GM12878 (cell line): ENCODE measurements around the gene TXNRD1. TPM values are rescaled to one million over a fixed set of nuclear protein-coding genes. Genes with fewer than 3 reads are reported as not detected.

Experiments
- ATAC-seq: fragments of 200-7000 bp; cut with Tn5 transposase; 3 replicates; pipeline ENCODE4 v1.9.1; 2020; ENCODE audit warnings: mild to moderate bottlenecking, moderate library complexity
- BruUV-seq: library from RNA; stranded (reverse); fragments of 400-500 nt; replicated peaks from 2 replicates; lab custom pipeline; 2021; lab: Mats Ljungman, UMichigan
- CTCF ChIA-PET: fragments of 300-600 bp; sonication (Branson Sonifier 250); formaldehyde crosslinking; extraction: SDS; loops from one replicate; lab custom pipeline; 2021; ENCODE audit warnings: inconsistent platforms; lab: Yijun Ruan, JAX
- POLR2A ChIA-PET: fragments of 350-600 bp; formaldehyde crosslinking; extraction: SDS; loops from one replicate; lab custom pipeline; 2021; ENCODE audit warnings: inconsistent platforms; lab: Charles Lee
- RAD21 ChIA-PET: fragments of 300-600 bp; sonication (Branson Sonifier 250); formaldehyde crosslinking; loops from one replicate; lab custom pipeline; 2023; ENCODE audit warnings: antibody characterized with exemption; ENCODE audit not compliant: unreplicated experiment; lab: Charles Lee
- SMC1A ChIA-PET: fragments of 300-600 bp; sonication (Branson Sonifier 250); formaldehyde crosslinking; loops from one replicate; lab custom pipeline; 2023; ENCODE audit not compliant: unreplicated experiment, uncharacterized antibody; lab: Charles Lee
- DNase-seq: peaks from one replicate; pipeline ENCODE4 v3.0.0-alpha.2; 2011; ENCODE audit warnings: low read depth, low spot score
- FAIRE-seq: peaks from 3 replicates; lab custom pipeline; 2011; peaks lifted over from hg19 to GRCh38; lab: Jason Lieb, UNC
- H2AFZ ChIP-seq: 2 replicates; pipeline ENCODE4 v1.6.0; 2011; ENCODE audit warnings: low read depth, low read length, control low read depth; ENCODE audit not compliant: control insufficient read depth
- H3K27ac ChIP-seq: 2 replicates; pipeline ENCODE4 v1.5.1; 2011; ENCODE audit warnings: control low read depth; ENCODE audit not compliant: control insufficient read depth, insufficient read depth
- H3K27me3 ChIP-seq, 2 experiments: replicated peaks in 1 of 2; 2 replicates each; pipeline versions ENCODE4 v1.6.0 to v1.6.1; 2011; ENCODE audit warnings: low read length in 1 of 2; ENCODE audit not compliant: control insufficient read depth in 2 of 2, insufficient read depth in 2 of 2
- H3K36me3 ChIP-seq, 2 experiments: 2 replicates each; pipeline ENCODE4 v1.5.1; 2011; ENCODE audit warnings: low read length in 1 of 2; ENCODE audit not compliant: control insufficient read depth in 2 of 2, insufficient read depth in 2 of 2
- H3K4me1 ChIP-seq: 2 replicates; pipeline ENCODE4 v1.6.1; 2011; ENCODE audit warnings: mild to moderate bottlenecking, low read length, moderate library complexity, mixed read lengths; ENCODE audit not compliant: control insufficient read depth, insufficient read depth
- H3K4me2 ChIP-seq: 2 replicates; pipeline ENCODE4 v1.6.0; 2011; ENCODE audit warnings: control low read depth; ENCODE audit not compliant: control insufficient read depth, insufficient read depth
- H3K4me3 ChIP-seq: fragments of 200-600 bp; sonication (generic); 2 replicates; pipeline ENCODE4 v1.5.1; 2016
- H3K79me2 ChIP-seq: 2 replicates; pipeline ENCODE4 v1.6.0; 2011; ENCODE audit warnings: low read length; ENCODE audit not compliant: control insufficient read depth, insufficient read depth
- H3K9ac ChIP-seq: 2 replicates; pipeline ENCODE4 v1.8.0; 2011; ENCODE audit warnings: low read length, control low read depth, mixed read lengths; ENCODE audit not compliant: control insufficient read depth, insufficient read depth
- H3K9me3 ChIP-seq: replicated peaks from 3 replicates; pipeline ENCODE4 v1.5.1; 2011; ENCODE audit warnings: mild to moderate bottlenecking, low read length; ENCODE audit not compliant: control insufficient read depth, insufficient read depth
- H4K20me1 ChIP-seq: 2 replicates; pipeline ENCODE4 v1.6.0; 2011; ENCODE audit not compliant: control insufficient read depth, insufficient read depth
- CHD1 ChIP-seq: IDR thresholded peaks from 2 replicates; pipeline ENCODE4 v1.6.1; 2012; ENCODE audit warnings: low read depth, low read length, improper control_type of control experiment
- DPF2 ChIP-seq: fragments of 450-650 bp; IDR thresholded peaks from 2 replicates; pipeline ENCODE4 v1.6.1; 2017; ENCODE audit warnings: mild to moderate bottlenecking
- HDAC2 ChIP-seq: fragments of 200-600 bp; sonication (generic); IDR thresholded peaks from 2 replicates; pipeline ENCODE4 v1.6.1; 2017
- KAT2A ChIP-seq: conservative IDR thresholded peaks from 2 replicates; pipeline ENCODE4 v1.6.1; 2011; ENCODE audit warnings: low read depth, low read length; ENCODE audit not compliant: control insufficient read depth
- KDM1A ChIP-seq: fragments of 200-600 bp; sonication (generic); IDR thresholded peaks from 2 replicates; pipeline ENCODE4 v1.6.1; 2016; ENCODE audit warnings: borderline replicate concordance
- NR2C1 ChIP-seq: fragments of 450-650 bp; IDR thresholded peaks from 2 replicates; pipeline ENCODE4 v1.6.1; 2017; ENCODE audit warnings: antibody characterized with exemption, mild to moderate bottlenecking, moderate library complexity
- PML ChIP-seq: IDR thresholded peaks from 2 replicates; pipeline ENCODE4 v1.6.1; 2012; ENCODE audit warnings: low read length, inconsistent platforms
- POLR2AphosphoS2 ChIP-seq: IDR thresholded peaks from 2 replicates; pipeline ENCODE4 v1.6.1; 2011; ENCODE audit warnings: low read depth, mild to moderate bottlenecking, low read length, improper control_type of control experiment, moderate library complexity
- POLR2AphosphoS5 ChIP-seq: IDR thresholded peaks from 2 replicates; pipeline ENCODE4 v1.6.1; 2011; ENCODE audit warnings: mild to moderate bottlenecking, low read length, inconsistent platforms
- RAD51 ChIP-seq: fragments of 450-650 bp; IDR thresholded peaks from 2 replicates; pipeline ENCODE4 v1.6.1; 2016; ENCODE audit warnings: moderate library complexity, mild to moderate bottlenecking, inconsistent platforms
- SMAD5 ChIP-seq: IDR thresholded peaks from 2 replicates; pipeline ENCODE4 v1.6.1; 2016; ENCODE audit warnings: antibody characterized with exemption, low read depth
- ZZZ3 ChIP-seq: IDR thresholded peaks from 2 replicates; pipeline ENCODE4 v1.6.1; 2011; ENCODE audit warnings: low read depth; ENCODE audit not compliant: control insufficient read depth, insufficient read length
- WGBS: methylation state at CpG from one replicate; pipeline ENCODE4 v1.1.6; 2016; ENCODE audit warnings: low lambda C conversion rate; ENCODE audit not compliant: insufficient replicate concordance, insufficient coverage; ENCODE audit errors: missing lambda C conversion rate; 5-methylcytosine and 5-hydroxymethylcytosine counted together
- in situ Hi-C: fragments of 300-500 bp; cut with MboI; formaldehyde crosslinking; loops from 9 replicates; pipeline ENCODE4 v1.14.3; 2018; ENCODE audit warnings: mixed read lengths
- intact Hi-C: fragments of 100-400 bp; cut with micrococcal nuclease; formaldehyde crosslinking; loops from one replicate; pipeline ENCODE4 v1.14.2; 2022; ENCODE audit not compliant: unreplicated experiment
- polyA plus RNA-seq, 11 experiments: library from polyadenylated mRNA; depleted of rRNA in 4 of 11; unstranded in 6 of 11; stranded (reverse) in 5 of 11; fragments of >200 nt; fragmentation: Nextera tagmentation in 4 of 11; fragmentation: Illumina TruSeq in 1 of 11; extraction: Ambion mirVana in 4 of 11; extraction: Trizol in 1 of 11; gene quantifications; 1 replicate in 1 of 11; 2 replicates in 10 of 11; pipeline versions ENCODE4 v1.2.1 to v1.2.3, GENCODE V29; 2011 to 2016; ENCODE audit warnings: inconsistent platforms in 2 of 11, missing spikeins in 2 of 11, low read depth in 1 of 11
- total RNA-seq, 4 experiments: library from RNA; depleted of rRNA in 3 of 4; stranded (reverse); fragments of >200 nt in 3 of 4; fragmentation: Illumina TruSeq in 1 of 4; extraction: Trizol in 1 of 4; gene quantifications; 2 replicates each; pipeline versions ENCODE4 v1.2.1 to v1.2.3, GENCODE V29; 2013 to 2021
- TF ChIP-seq, protein P1 (sequence below): IDR thresholded peaks from 2 replicates; pipeline ENCODE4 v1.6.1; 2011; ENCODE audit warnings: low read depth, low read length, improper control_type of control experiment, borderline replicate concordance
- TF ChIP-seq, protein P2 (sequence below): IDR thresholded peaks from 2 replicates; pipeline ENCODE4 v1.6.1; 2012; ENCODE audit warnings: improper control_type of control experiment, low read depth, low read length; ENCODE audit not compliant: insufficient replicate concordance
- TF ChIP-seq, protein P3 (sequence below): fragments of 450-650 bp; IDR thresholded peaks from 2 replicates; pipeline ENCODE4 v1.6.1; 2016; ENCODE audit warnings: mild to moderate bottlenecking
- TF ChIP-seq, protein P4 (sequence below): fragments of 450-650 bp; IDR thresholded peaks from 2 replicates; pipeline ENCODE4 v1.6.1; 2017; ENCODE audit warnings: borderline replicate concordance

Gene TXNRD1
- total and polyA plus RNA-seq, 10 of the 15 experiments (the other 5 are each of a cell fraction or from before 2014, with no cell fraction given) = 52.6 to 84.6 (median 67.8) TPM

DNA sequence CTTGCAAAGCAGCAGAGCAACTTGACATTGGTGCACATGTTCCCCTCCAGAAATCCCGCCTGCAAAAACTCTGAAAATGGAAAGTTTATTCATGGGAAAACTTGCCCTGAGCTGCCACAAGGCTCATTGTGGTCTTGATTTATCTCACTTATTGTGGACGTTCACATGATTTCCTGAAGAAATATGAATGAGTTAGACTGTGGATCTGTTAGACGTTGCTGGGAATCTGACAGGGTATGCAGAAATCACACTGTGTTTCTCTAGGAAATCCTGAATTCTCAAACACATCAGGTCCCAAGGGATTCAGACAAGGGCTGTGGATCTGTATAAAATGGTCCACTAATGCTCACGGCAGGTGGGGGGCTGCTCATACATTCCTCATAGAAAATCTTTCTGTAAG, 160.2 kb downstream of the TXNRD1 start:
- Histone ChIP-seq H3K79me2 (no peaks in the 10 kb centered on the region), H2AFZ (no peak overlapping the region), H4K20me1 (no peaks in the 10 kb centered on the region), H3K4me2 (no peak overlapping the region), H3K4me3 (no peak overlapping the region), H3K36me3 (no peaks in the 10 kb centered on the region), H3K27me3 (no peaks in the 10 kb centered on the region), H3K9me3 (no peaks in the 10 kb centered on the region), H3K27ac (no peak overlapping the region), H3K4me1 (no peaks in the 10 kb centered on the region), H3K9ac (no peak overlapping the region)
- FAIRE-seq = no peak
- no peak for DNase-seq
- 55% methylated on average over 4 of the region's 4 CpGs for WGBS
- no peak for ATAC-seq
- SMC1A ChIA-PET = interaction anchor here (0.7 to 1.2 kb wide), 3 partner anchors 82 to 679 kb away, joined by 3 read pairs; partner anchors contain the start of gene CHST11
- in situ Hi-C loops = no loop called here
- intact Hi-C loops = no loop called here
- POLR2A ChIA-PET = no interaction called here
- BruUV-seq = no TSS peak
- RAD21 ChIA-PET = interaction anchor here (1.0 kb wide), 1 partner anchor 677 kb away, joined by 4 read pairs; no protein-coding TSS in a partner anchor
- CTCF ChIA-PET = interaction anchor here (0.7 to 1.0 kb wide), 2 partner anchors 80 to 662 kb away, joined by 3 read pairs; no protein-coding TSS in a partner anchor
- TF ChIP-seq NR2C1 (no peak), DPF2 (no peak), POLR2AphosphoS5 (no peak), KAT2A (no peak), PML (no peak), RAD51 (no peak), POLR2AphosphoS2 (no peak), ZZZ3 (no peak), KDM1A (no peak), SMAD5 (no peak), CHD1 (no peak), HDAC2 (no peak)
- TF ChIP-seq, protein P1, sequence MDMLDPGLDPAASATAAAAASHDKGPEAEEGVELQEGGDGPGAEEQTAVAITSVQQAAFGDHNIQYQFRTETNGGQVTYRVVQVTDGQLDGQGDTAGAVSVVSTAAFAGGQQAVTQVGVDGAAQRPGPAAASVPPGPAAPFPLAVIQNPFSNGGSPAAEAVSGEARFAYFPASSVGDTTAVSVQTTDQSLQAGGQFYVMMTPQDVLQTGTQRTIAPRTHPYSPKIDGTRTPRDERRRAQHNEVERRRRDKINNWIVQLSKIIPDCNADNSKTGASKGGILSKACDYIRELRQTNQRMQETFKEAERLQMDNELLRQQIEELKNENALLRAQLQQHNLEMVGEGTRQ = no peak
- TF ChIP-seq, protein P2, sequence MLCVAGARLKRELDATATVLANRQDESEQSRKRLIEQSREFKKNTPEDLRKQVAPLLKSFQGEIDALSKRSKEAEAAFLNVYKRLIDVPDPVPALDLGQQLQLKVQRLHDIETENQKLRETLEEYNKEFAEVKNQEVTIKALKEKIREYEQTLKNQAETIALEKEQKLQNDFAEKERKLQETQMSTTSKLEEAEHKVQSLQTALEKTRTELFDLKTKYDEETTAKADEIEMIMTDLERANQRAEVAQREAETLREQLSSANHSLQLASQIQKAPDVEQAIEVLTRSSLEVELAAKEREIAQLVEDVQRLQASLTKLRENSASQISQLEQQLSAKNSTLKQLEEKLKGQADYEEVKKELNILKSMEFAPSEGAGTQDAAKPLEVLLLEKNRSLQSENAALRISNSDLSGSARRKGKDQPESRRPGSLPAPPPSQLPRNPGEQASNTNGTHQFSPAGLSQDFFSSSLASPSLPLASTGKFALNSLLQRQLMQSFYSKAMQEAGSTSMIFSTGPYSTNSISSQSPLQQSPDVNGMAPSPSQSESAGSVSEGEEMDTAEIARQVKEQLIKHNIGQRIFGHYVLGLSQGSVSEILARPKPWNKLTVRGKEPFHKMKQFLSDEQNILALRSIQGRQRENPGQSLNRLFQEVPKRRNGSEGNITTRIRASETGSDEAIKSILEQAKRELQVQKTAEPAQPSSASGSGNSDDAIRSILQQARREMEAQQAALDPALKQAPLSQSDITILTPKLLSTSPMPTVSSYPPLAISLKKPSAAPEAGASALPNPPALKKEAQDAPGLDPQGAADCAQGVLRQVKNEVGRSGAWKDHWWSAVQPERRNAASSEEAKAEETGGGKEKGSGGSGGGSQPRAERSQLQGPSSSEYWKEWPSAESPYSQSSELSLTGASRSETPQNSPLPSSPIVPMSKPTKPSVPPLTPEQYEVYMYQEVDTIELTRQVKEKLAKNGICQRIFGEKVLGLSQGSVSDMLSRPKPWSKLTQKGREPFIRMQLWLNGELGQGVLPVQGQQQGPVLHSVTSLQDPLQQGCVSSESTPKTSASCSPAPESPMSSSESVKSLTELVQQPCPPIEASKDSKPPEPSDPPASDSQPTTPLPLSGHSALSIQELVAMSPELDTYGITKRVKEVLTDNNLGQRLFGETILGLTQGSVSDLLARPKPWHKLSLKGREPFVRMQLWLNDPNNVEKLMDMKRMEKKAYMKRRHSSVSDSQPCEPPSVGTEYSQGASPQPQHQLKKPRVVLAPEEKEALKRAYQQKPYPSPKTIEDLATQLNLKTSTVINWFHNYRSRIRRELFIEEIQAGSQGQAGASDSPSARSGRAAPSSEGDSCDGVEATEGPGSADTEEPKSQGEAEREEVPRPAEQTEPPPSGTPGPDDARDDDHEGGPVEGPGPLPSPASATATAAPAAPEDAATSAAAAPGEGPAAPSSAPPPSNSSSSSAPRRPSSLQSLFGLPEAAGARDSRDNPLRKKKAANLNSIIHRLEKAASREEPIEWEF = no peak
- TF ChIP-seq, protein P3, sequence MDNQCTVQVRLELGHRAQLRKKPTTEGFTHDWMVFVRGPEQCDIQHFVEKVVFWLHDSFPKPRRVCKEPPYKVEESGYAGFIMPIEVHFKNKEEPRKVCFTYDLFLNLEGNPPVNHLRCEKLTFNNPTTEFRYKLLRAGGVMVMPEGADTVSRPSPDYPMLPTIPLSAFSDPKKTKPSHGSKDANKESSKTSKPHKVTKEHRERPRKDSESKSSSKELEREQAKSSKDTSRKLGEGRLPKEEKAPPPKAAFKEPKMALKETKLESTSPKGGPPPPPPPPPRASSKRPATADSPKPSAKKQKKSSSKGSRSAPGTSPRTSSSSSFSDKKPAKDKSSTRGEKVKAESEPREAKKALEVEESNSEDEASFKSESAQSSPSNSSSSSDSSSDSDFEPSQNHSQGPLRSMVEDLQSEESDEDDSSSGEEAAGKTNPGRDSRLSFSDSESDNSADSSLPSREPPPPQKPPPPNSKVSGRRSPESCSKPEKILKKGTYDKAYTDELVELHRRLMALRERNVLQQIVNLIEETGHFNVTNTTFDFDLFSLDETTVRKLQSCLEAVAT = no peak
- TF ChIP-seq, protein P4, sequence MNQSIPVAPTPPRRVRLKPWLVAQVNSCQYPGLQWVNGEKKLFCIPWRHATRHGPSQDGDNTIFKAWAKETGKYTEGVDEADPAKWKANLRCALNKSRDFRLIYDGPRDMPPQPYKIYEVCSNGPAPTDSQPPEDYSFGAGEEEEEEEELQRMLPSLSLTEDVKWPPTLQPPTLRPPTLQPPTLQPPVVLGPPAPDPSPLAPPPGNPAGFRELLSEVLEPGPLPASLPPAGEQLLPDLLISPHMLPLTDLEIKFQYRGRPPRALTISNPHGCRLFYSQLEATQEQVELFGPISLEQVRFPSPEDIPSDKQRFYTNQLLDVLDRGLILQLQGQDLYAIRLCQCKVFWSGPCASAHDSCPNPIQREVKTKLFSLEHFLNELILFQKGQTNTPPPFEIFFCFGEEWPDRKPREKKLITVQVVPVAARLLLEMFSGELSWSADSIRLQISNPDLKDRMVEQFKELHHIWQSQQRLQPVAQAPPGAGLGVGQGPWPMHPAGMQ = no peak
